ENCODE results near the gene ELOA. TPM values are rescaled to one million over a fixed set of nuclear protein-coding genes. Genes with fewer than 3 reads are reported as not detected.

Gene ELOA
- total and polyA plus RNA-seq, 2 of the 13 experiments (the other 11 are each of a cell fraction or from before 2014, with no cell fraction given) = 14.2 to 28.5 TPM

DNA sequence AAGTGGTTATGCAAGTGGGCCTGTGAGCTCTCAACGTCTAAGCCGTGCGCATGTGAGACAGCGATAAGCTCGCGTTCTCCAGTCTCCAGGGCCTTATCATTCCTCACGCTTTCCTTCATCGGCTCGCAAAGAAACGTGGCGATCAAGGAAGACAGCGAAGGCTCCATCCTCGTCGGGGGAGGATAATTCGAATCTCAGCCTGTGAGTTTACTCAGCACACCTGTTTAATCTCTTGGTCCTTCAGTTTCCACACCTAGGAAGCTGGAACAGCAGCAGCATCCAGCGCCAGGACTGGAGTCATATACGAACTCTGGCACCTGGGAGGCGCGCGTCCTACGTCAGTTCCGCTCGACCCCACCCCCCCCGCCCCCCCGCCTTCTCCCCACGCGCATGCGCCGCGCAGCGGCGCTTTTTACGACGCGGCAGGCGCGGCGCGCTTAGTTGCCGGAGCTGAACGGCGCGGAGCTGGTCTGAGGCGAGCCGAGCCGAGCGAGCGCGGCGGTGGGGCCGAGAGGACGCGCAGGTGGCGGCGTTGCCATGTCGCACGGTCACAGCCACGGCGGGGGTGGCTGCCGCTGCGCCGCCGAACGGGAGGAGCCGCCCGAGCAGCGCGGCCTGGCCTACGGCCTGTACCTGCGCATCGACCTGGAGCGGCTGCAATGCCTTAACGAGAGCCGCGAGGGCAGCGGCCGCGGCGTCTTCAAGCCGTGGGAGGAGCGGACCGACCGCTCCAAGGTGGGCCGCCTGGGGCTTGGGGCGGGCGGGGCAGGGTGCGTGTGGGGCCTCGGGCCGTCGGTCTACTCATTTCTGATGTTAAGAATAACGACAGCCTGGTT lies 34.9 kb downstream of the ELOA start, which contains the start of gene PITHD1 (continued):
- TF ChIP-seq, protein P1, sequence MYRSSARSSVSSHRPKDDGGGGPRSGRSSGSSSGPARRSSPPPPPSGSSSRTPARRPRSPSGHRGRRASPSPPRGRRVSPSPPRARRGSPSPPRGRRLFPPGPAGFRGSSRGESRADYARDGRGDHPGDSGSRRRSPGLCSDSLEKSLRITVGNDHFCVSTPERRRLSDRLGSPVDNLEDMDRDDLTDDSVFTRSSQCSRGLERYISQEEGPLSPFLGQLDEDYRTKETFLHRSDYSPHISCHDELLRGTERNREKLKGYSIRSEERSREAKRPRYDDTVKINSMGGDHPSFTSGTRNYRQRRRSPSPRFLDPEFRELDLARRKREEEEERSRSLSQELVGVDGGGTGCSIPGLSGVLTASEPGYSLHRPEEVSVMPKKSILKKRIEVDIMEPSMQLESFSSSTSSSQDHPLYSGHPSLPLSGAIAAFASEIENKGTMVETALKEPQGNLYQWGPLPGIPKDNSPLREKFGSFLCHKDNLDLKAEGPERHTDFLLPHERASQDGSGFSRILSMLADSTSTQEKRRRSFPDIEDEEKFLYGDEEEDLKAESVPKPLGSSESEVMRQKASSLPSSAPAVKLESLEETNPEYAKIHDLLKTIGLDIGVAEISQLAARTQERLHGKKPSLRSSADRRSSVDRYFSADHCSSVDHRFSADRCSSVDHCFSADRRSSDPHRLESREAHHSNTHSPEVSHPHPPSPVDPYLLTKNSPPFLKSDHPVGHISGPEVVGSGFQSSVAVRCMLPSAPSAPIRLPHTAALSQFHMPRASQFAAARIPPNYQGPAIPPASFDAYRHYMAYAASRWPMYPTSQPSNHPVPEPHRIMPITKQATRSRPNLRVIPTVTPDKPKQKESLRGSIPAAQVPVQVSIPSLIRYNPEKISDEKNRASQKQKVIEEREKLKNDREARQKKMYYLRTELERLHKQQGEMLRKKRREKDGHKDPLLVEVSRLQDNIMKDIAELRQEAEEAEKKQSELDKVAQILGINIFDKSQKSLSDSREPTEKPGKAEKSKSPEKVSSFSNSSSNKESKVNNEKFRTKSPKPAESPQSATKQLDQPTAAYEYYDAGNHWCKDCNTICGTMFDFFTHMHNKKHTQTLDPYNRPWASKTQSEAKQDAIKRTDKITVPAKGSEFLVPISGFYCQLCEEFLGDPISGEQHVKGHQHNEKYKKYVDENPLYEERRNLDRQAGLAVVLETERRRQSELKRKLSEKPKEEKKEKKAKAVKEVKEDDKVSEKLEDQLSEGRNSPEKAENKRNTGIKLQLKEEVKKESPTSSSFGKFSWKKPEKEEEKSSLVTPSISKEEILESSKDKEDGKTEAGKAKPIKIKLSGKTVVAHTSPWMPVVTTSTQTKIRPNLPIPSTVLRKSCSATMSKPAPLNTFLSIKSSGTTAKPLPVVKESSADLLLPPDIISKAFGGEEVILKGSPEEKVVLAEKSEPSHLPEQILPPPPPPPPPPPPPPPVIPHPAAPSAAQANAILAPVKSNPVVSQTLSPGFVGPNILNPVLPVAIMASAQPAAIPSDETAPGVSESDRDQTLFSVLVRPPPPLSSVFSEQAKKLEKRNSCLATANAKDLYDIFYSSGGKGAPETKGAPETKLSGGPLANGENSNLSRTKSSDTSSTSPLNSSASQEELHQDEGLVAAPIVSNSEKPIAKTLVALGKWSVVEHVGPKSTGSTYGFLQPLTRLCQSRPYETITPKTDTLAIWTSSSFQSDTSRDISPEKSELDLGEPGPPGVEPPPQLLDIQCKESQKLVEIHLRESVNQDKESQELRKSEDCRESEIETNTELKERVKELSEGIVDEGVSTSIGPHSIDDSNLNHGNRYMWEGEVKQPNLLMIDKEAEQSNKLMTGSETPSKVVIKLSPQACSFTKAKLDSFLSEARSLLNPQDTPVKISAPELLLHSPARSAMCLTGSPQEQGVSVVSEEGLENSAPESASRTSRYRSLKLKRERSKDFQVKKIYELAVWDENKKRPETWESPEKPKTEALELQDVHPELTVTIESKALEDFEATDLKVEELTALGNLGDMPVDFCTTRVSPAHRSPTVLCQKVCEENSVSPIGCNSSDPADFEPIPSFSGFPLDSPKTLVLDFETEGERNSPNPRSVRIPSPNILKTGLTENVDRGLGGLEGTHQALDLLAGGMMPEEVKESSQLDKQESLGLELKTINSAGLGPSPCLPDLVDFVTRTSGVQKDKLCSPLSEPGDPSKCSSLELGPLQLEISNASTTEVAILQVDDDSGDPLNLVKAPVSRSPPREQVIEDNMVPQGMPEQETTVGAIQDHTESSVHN (CRISPR knock-in tag; IDR thresholded peaks at IDR 0.05) = no peak
- peak; percentile 85; the same call in 1 of the 2 replicates for TF ChIP-seq KDM5B (CRISPR knock-in tag; IDR thresholded peaks at IDR 0.05; ENCODE audit: borderline replicate concordance)
- no peak for TF ChIP-seq SCMH1 (CRISPR knock-in tag; IDR thresholded peaks at IDR 0.05; ENCODE audit: borderline replicate concordance)
- TF ChIP-seq ZNF564 (CRISPR knock-in tag; IDR thresholded peaks at IDR 0.05) = no peak; the same call in 1 of the 2 replicates
- TF ChIP-seq ZNF441 (CRISPR knock-in tag; IDR thresholded peaks at IDR 0.05; ENCODE audit: borderline replicate concordance) = peak; percentile 38
- peak; percentile 85 for TF ChIP-seq TMF1 (CRISPR knock-in tag; IDR thresholded peaks at IDR 0.05; ENCODE audit: low read depth)
- TF ChIP-seq NR3C1 (CRISPR knock-in tag; IDR thresholded peaks at IDR 0.05) = no peak
- peak; percentile 75 for TF ChIP-seq RBM22 (optimal IDR thresholded peaks at IDR 0.05; ENCODE audit: low read length)
- TF ChIP-seq PCBP1 (IDR thresholded peaks at IDR 0.05; ENCODE audit: borderline replicate concordance, low read depth, low read length) = no peak
- TF ChIP-seq ELF1 (CRISPR knock-in tag; IDR thresholded peaks at IDR 0.05) = 0 out of 2 replicates have a peak, but pooled peaks have one; percentile 32
- peak in 1 of 2 experiments; percentile 50; a peak in 2 of 4 replicates for TF ChIP-seq KLF16 (CRISPR knock-in tag; IDR thresholded peaks at IDR 0.05)
- TF ChIP-seq GABPA (IDR thresholded peaks at IDR 0.05; ENCODE audit: low read depth, low read length) = peak; percentile 61
- peak; percentile 88 for TF ChIP-seq GABPA (CRISPR knock-in tag; IDR thresholded peaks at IDR 0.05; ENCODE audit: low read depth)
- TF ChIP-seq JUN (CRISPR knock-in tag; IDR thresholded peaks at IDR 0.05) = no peak
- TF ChIP-seq TEAD3 (CRISPR knock-in tag; optimal IDR thresholded peaks at IDR 0.05; ENCODE audit: borderline replicate concordance) = peak; percentile 26
- TF ChIP-seq ARID2 (CRISPR knock-in tag; IDR thresholded peaks at IDR 0.05; ENCODE audit: borderline replicate concordance) = peak; percentile 85; the same call in 1 of the 2 replicates
- TF ChIP-seq MED1 (CRISPR knock-in tag; IDR thresholded peaks at IDR 0.05) = peak; percentile 65
- TF ChIP-seq NCOA1 (CRISPR knock-in tag; IDR thresholded peaks at IDR 0.05) = no peak
- TF ChIP-seq ZNF205 (CRISPR knock-in tag; IDR thresholded peaks at IDR 0.05) = no peak
- TF ChIP-seq FOXK2 (IDR thresholded peaks at IDR 0.05) = no peak
- peak; percentile 43; the same call in 1 of the 2 replicates for TF ChIP-seq ISL2 (CRISPR knock-in tag; IDR thresholded peaks at IDR 0.05)
- TF ChIP-seq, protein P2, sequence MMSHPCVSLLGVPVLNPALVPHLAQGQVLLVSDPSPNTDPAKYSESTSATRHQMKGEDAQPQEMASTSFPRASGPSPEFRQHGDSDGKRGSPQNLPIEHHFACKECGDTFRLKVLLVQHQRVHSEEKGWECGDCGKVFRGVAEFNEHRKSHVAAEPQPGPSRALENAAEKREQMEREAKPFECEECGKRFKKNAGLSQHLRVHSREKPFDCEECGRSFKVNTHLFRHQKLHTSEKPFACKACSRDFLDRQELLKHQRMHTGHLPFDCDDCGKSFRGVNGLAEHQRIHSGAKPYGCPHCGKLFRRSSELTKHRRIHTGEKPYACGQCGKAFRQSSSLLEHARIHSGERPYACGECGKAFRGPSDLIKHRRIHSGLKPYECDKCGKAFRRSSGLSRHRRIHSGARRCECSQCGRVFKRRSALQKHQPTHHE (CRISPR knock-in tag; IDR thresholded peaks at IDR 0.05; ENCODE audit: borderline replicate concordance) = peak; percentile 53; the same call in 1 of the 2 replicates
